HL-60 (cell line): ENCODE measurements around the gene MRPL23.

ENCODE experiments used
- DNase-seq, 2 experiments: peaks; one replicate each; pipeline ENCODE4 v3.0.0-alpha.2; 2010 to 2020; ENCODE audit warnings: low read depth in 1 of 2, low spot score in 1 of 2
- H3K27ac ChIP-seq: fragments of 250-450 bp; sonication (Bioruptor Pico); replicated peaks from 2 replicates; pipeline ENCODE4 v1.5.1; 2020; ENCODE audit warnings: mild to moderate bottlenecking, moderate library complexity
- H3K27me3 ChIP-seq: fragments of 250-450 bp; sonication (Bioruptor Pico); 2 replicates; pipeline ENCODE4 v1.5.1; 2021; ENCODE audit warnings: mild to moderate bottlenecking, moderate library complexity; ENCODE audit not compliant: insufficient read depth, poor library complexity, severe bottlenecking
- H3K4me3 ChIP-seq: replicated peaks from 2 replicates; pipeline ENCODE4 v1.5.1; 2011; ENCODE audit warnings: mild to moderate bottlenecking, control low read depth, low read length; ENCODE audit not compliant: insufficient read depth
- CTCF ChIP-seq: IDR thresholded peaks from one replicate; pipeline ENCODE4 v1.5.1; 2011; ENCODE audit warnings: low read length, control low read depth, inconsistent platforms; ENCODE audit not compliant: insufficient read depth
- GABPA ChIP-seq: IDR thresholded peaks from 2 replicates; pipeline ENCODE4 v1.6.1; 2012; ENCODE audit warnings: low read depth
- POLR2AphosphoS5 ChIP-seq: IDR thresholded peaks from 2 replicates; pipeline ENCODE4 v1.6.1; 2012; ENCODE audit warnings: low read depth
- REST ChIP-seq: IDR thresholded peaks from 2 replicates; pipeline ENCODE4 v1.6.1; 2012; ENCODE audit warnings: low read depth; ENCODE audit not compliant: insufficient replicate concordance
- SPI1 ChIP-seq: IDR thresholded peaks from 2 replicates; pipeline ENCODE4 v1.6.1; 2012; ENCODE audit warnings: low read depth, mild to moderate bottlenecking, borderline replicate concordance

Gene MRPL23

GRCh38 chr11:1963864-1964263, 16.7 kb downstream of the MRPL23 start:
- H3K4me3 ChIP-seq = no peak overlapping the region
- no peak for DNase-seq
- TF ChIP-seq SPI1 (no peak), GABPA (no peak), CTCF (no peak), POLR2AphosphoS5 (no peak), REST (no peak)
- H3K27ac ChIP-seq = no peak overlapping the region
- H3K27me3 ChIP-seq = no peaks in the 10 kb centered on the region

- Histone ChIP-seq H3K4me3 (no peak overlapping the region), H3K27ac (no peak overlapping the region), H3K27me3 (no peaks in the 10 kb centered on the region)
- no peak for DNase-seq
- TF ChIP-seq GABPA = no peak
- no peak for TF ChIP-seq POLR2AphosphoS5
- TF ChIP-seq CTCF = no peak
- no peak for TF ChIP-seq REST
- no peak for TF ChIP-seq SPI1
These were observed 17.2 kb downstream of the MRPL23 start for GRCh38 chr11:1964348-1964747.

GRCh38 chr11:1964955-1965354, 17.8 kb downstream of the MRPL23 start:
- Histone ChIP-seq H3K27ac (no peak overlapping the region), H3K4me3 (no peak overlapping the region), H3K27me3 (no peaks in the 10 kb centered on the region)
- DNase-seq = no peak
- no peak for TF ChIP-seq GABPA
- no peak for TF ChIP-seq SPI1
- no peak for TF ChIP-seq POLR2AphosphoS5
- TF ChIP-seq CTCF = no peak
- no peak for TF ChIP-seq REST
